ENCODE measurements around the gene ADGRA1.

Gene ADGRA1

GRCh38 chr10:133158437-133158755 is 70.7 kb downstream of the ADGRA1 start:
- Histone ChIP-seq H3K4me3 (ENCODE audit: low read length) (no peak overlapping the region), H3K9me2 (replicated peaks; ENCODE audit: insufficient read depth, low read length) (no peaks in the 10 kb centered on the region), H3K4me2 (ENCODE audit: low read depth, low read length) (no peak overlapping the region), H3K79me2 (ENCODE audit: low read length) (no peaks in the 10 kb centered on the region), H3K4me1 (ENCODE audit: low read length) (no peaks in the 10 kb centered on the region), H3F3A (ENCODE audit: insufficient read depth, low read length) (no peaks in the 10 kb centered on the region), H4K20me1 (ENCODE audit: insufficient read depth, low read length) (no peaks in the 10 kb centered on the region), H3K27ac (ENCODE audit: low read length) (no peak overlapping the region), H3K9ac (ENCODE audit: low read length) (no peak overlapping the region), H2AFZ (ENCODE audit: low read length) (no peak overlapping the region), H3K27me3 (replicated peaks; ENCODE audit: insufficient read depth, low read length) (peaks cover 41% of the 10 kb centered on the region), H3K36me3 (replicated peaks; ENCODE audit: insufficient read depth, low read length) (no peaks in the 10 kb centered on the region), H3K9me3 (replicated peaks; ENCODE audit: insufficient read depth, low read length) (no peaks in the 10 kb centered on the region)
- TF ChIP-seq, protein P1, sequence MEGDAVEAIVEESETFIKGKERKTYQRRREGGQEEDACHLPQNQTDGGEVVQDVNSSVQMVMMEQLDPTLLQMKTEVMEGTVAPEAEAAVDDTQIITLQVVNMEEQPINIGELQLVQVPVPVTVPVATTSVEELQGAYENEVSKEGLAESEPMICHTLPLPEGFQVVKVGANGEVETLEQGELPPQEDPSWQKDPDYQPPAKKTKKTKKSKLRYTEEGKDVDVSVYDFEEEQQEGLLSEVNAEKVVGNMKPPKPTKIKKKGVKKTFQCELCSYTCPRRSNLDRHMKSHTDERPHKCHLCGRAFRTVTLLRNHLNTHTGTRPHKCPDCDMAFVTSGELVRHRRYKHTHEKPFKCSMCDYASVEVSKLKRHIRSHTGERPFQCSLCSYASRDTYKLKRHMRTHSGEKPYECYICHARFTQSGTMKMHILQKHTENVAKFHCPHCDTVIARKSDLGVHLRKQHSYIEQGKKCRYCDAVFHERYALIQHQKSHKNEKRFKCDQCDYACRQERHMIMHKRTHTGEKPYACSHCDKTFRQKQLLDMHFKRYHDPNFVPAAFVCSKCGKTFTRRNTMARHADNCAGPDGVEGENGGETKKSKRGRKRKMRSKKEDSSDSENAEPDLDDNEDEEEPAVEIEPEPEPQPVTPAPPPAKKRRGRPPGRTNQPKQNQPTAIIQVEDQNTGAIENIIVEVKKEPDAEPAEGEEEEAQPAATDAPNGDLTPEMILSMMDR (IDR thresholded peaks at IDR 0.05; ENCODE audit: low read length), result no peak
- DNase-seq, result no peak

GRCh38 chr10:133158756-133159610 is 71.3 kb downstream of the ADGRA1 start:
- Histone ChIP-seq H3K9me3 (replicated peaks; ENCODE audit: insufficient read depth, low read length) (no peaks in the 10 kb centered on the region), H2AFZ (ENCODE audit: low read length) (no peak overlapping the region), H3K4me2 (ENCODE audit: low read depth, low read length) (no peak overlapping the region), H3K9me2 (replicated peaks; ENCODE audit: insufficient read depth, low read length) (no peaks in the 10 kb centered on the region), H3K4me3 (ENCODE audit: low read length) (no peak overlapping the region), H3K79me2 (ENCODE audit: low read length) (no peaks in the 10 kb centered on the region), H3K4me1 (ENCODE audit: low read length) (no peaks in the 10 kb centered on the region), H4K20me1 (ENCODE audit: insufficient read depth, low read length) (no peaks in the 10 kb centered on the region), H3K27me3 (replicated peaks; ENCODE audit: insufficient read depth, low read length) (peaks cover 36% of the 10 kb centered on the region), H3K36me3 (replicated peaks; ENCODE audit: insufficient read depth, low read length) (no peaks in the 10 kb centered on the region), H3F3A (ENCODE audit: insufficient read depth, low read length) (no peaks in the 10 kb centered on the region), H3K27ac (ENCODE audit: low read length) (no peak overlapping the region), H3K9ac (ENCODE audit: low read length) (no peak overlapping the region)
- DNase-seq, result no peak
- TF ChIP-seq EZH2phosphoT487 (IDR thresholded peaks at IDR 0.05; ENCODE audit: low read length) (no peak), EZH2 (optimal IDR thresholded peaks at IDR 0.05; ENCODE audit: low read depth, low read length) (no peak)
- TF ChIP-seq, protein P1 (IDR thresholded peaks at IDR 0.05; ENCODE audit: low read length), result no peak

DNA sequence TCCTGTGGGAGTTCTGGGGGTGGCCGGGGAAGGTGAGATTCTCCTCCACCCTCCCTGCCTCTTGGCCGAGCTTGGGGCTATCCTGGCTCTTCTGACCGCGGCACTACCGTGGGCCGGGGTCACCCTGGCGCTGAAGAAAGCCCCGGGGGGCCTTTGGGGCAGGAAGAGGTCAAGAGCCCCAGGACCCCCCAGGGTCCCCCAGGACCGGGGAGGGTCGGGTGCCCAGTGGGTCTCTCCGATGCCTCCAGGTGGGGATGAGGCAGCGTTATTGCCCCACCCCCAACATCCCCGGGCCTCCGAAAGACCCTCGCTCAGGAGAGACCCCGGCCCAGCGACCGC is 71.9 kb downstream of the ADGRA1 start:
- no peaks in the 10 kb centered on the region for H3F3A ChIP-seq (ENCODE audit: insufficient read depth, low read length)
- H3K4me3 ChIP-seq (ENCODE audit: low read length), result no peak overlapping the region
- TF ChIP-seq EZH2phosphoT487 (IDR thresholded peaks at IDR 0.05; ENCODE audit: low read length), result no peak
- TF ChIP-seq, protein P1 (IDR thresholded peaks at IDR 0.05; ENCODE audit: low read length), result no peak
- TF ChIP-seq EZH2 (optimal IDR thresholded peaks at IDR 0.05; ENCODE audit: low read depth, low read length), result no peak
- H3K27me3 ChIP-seq (replicated peaks; ENCODE audit: insufficient read depth, low read length), result peaks cover 30% of the 10 kb centered on the region
- H3K9ac ChIP-seq (ENCODE audit: low read length), result no peak overlapping the region
- no peaks in the 10 kb centered on the region for H3K9me2 ChIP-seq (replicated peaks; ENCODE audit: insufficient read depth, low read length)
- no peaks in the 10 kb centered on the region for H3K4me1 ChIP-seq (ENCODE audit: low read length)
- H3K36me3 ChIP-seq (replicated peaks; ENCODE audit: insufficient read depth, low read length), result no peaks in the 10 kb centered on the region
- DNase-seq, result no peak
- H3K9me3 ChIP-seq (replicated peaks; ENCODE audit: insufficient read depth, low read length), result no peaks in the 10 kb centered on the region
- no peaks in the 10 kb centered on the region for H4K20me1 ChIP-seq (ENCODE audit: insufficient read depth, low read length)
- no peak overlapping the region for H2AFZ ChIP-seq (ENCODE audit: low read length)
- no peaks in the 10 kb centered on the region for H3K79me2 ChIP-seq (ENCODE audit: low read length)
- no peak overlapping the region for H3K4me2 ChIP-seq (ENCODE audit: low read depth, low read length)
- no peak overlapping the region for H3K27ac ChIP-seq (ENCODE audit: low read length)

Measured in MM.1S (cell line).